Islet of Langerhans (tissue), 1 donor: Measurements from ENCODE around the gene BOC.
"Not testable (repeated sequence)": the region's sequence is repeated elsewhere in the genome, so short reads cannot be mapped to it uniquely, and the experiment has no call there.

Experiments used
- FAIRE-seq: peaks from one replicate; lab custom pipeline; 2011; peaks lifted over from hg19 to GRCh38; lab: Jason Lieb, UNC

The BOC gene, protein sequence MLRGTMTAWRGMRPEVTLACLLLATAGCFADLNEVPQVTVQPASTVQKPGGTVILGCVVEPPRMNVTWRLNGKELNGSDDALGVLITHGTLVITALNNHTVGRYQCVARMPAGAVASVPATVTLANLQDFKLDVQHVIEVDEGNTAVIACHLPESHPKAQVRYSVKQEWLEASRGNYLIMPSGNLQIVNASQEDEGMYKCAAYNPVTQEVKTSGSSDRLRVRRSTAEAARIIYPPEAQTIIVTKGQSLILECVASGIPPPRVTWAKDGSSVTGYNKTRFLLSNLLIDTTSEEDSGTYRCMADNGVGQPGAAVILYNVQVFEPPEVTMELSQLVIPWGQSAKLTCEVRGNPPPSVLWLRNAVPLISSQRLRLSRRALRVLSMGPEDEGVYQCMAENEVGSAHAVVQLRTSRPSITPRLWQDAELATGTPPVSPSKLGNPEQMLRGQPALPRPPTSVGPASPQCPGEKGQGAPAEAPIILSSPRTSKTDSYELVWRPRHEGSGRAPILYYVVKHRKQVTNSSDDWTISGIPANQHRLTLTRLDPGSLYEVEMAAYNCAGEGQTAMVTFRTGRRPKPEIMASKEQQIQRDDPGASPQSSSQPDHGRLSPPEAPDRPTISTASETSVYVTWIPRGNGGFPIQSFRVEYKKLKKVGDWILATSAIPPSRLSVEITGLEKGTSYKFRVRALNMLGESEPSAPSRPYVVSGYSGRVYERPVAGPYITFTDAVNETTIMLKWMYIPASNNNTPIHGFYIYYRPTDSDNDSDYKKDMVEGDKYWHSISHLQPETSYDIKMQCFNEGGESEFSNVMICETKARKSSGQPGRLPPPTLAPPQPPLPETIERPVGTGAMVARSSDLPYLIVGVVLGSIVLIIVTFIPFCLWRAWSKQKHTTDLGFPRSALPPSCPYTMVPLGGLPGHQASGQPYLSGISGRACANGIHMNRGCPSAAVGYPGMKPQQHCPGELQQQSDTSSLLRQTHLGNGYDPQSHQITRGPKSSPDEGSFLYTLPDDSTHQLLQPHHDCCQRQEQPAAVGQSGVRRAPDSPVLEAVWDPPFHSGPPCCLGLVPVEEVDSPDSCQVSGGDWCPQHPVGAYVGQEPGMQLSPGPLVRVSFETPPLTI

DNA sequence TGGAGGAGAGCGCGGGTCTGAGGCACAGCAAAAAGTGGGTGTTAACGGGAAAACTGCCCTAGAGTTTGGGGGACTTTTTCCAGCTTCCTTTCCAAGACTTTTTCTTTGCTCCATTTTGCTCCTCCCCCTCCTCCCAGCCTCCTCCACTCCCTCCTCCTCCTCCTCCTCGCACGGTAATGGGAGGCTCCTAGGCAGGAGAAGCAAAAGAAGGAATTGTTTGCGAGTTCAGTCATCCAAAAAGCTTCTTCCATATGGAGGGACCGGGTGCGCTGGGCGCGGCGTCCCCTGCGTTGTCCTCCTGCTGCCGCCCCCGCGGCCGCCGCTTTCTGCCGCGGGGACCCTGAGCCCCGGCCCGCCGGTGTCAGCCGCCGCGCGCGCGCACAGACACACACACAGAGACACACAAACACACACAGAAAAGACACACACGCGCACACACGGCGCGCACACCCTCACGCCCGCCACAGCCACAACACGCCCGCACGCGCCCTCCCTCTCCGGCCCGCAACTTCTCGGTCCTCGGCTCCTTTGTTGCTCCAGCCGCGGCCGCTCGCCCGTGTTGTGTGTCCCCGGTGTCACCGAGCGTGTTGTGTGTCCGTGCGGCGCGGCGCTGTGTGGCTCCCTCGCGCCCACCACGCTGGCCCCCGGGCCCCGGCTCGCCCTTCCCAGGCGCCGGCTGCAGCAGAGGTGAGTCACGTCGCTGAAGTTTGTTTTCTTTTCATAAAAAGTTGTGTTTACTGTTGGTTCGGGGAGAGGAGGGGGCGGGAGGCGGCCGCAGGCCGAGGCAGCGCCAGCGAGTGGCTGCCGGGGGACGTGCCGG lies at the start of gene BOC:
TSS of gene BOC (plus strand) at position 228 of the 820 bp plus-strand sequence. CDS start 38,246 bp downstream, outside the sequence.
- FAIRE-seq = no peak

DNA sequence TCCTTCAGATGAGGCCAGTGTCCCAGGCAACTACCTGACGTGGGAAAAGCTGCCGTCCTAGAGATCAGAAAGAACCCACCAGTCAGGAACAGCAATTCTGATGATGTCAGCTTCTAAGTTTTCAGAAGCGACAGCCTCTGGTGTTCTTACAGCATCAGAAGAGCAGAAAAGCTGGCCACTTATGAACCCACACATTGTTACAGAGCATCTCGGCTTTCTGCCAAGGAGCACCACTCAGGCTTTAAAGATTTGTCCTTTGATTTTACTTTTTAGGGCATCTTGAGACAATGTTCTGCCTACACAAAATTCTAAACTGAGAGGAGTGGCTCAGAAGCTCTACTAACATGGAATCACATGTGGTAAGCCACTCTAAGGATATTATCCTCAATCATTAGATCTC lies 49.7 kb upstream of the BOC start:
- no peak for FAIRE-seq

GRCh38 chr3:113163152-113163551 lies 48.2 kb upstream of the BOC start:
- FAIRE-seq = no peak

DNA sequence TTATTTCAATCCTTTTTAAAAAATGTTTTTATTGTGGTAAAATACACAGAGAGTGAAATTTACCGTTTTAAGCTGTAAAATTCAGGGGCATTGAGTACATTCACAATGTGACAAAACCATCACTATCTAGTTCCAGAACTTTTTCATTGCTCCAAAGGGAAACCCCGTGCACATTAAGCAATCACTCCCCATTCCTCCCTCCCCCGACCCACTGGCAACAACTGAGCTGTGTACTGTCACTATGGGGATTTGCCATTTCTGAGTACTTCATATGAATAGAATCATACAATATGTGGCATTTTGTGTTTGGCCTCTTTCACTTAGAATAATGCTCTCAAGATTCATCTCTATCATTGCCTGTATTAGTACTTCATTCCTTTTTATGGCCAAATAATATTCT lies 45.5 kb upstream of the BOC start:
- no peak for FAIRE-seq

DNA sequence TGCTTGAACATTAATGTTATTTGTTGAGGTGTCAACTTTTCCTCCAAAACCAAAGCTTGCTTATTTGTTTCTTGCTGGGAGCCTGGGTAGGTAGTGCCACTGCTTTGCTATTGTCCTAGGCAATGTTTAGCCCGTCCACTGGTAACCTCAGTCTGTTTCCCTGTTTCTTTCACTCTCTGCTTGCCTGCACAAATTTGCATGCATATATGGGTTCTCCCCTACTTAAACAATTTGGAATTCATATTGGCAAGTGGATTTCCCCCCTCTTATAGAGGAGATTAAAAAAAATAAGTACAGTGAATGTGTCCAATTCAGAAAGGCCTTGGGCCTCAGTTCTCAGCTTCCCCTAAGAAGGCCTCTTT lies 45.0 kb upstream of the BOC start:
- no peak for FAIRE-seq

- peak; percentile 85 for FAIRE-seq
These were observed 44.5 kb upstream of the BOC start for GRCh38 chr3:113166719-113167492.

- FAIRE-seq = no peak
These were observed 43.2 kb upstream of the BOC start for GRCh38 chr3:113167825-113168801.

GRCh38 chr3:113169891-113170452 lies 41.4 kb upstream of the BOC start:
- no peak for FAIRE-seq

- no peak for FAIRE-seq
These were observed 40.6 kb upstream of the BOC start for GRCh38 chr3:113170771-113171170.

- not testable (repeated sequence) for FAIRE-seq
These were observed 39.6 kb upstream of the BOC start for GRCh38 chr3:113171675-113172300.

GRCh38 chr3:113173102-113173501 lies 38.3 kb upstream of the BOC start:
- no peak for FAIRE-seq

DNA sequence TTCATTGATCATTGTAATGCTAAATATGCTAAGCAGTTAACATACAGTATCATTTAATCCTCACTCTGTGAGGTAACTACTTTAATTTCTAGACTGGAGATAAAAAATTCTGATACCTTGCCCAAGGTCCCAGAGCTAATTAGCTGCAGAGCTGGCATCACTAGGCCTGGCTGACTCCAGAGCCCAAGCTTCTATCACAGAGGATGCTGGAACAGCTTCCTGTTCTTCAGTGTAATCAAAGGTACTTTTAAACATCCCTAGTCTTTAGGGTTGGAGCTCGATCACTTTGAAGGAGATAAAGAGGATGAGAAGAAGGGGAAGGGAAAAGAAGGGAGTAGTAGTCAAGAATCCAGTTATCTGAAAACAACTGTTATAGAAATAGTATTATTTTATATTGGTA lies 37.1 kb upstream of the BOC start:
- FAIRE-seq = no peak

DNA sequence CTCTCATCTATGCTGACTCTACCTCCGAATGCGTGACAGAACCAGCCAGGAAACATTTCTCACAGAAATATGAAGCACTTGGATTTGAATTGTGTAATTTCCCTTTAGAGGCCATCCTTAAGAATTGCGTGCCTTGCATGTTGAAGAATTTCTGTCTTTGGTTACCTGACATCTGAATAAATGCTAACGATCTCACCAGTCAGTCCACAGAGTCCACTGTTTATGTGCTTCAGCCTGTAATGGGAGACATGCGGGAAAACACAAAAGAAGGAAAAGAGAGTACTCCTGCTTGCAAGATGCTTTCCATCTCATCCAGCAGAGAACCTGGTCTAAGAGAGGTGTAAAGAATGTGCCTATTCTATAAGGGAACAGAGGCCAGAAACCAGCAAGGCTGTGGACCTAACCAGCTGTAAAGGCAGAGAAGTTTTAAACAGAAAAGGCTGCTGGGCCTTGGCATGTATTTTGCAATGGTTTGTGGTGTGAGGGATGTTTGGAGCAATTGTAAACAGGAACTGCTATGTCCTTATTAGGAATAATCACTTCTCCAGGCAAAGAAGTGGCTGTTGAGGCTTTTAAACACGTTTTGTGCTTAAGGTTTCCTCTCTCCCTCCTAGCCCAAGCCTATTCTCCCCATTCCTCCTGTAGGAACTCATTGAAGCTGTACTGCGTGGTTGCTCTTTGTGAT lies 36.4 kb upstream of the BOC start:
- no peak for FAIRE-seq

GRCh38 chr3:113177526-113177925 lies 33.8 kb upstream of the BOC start:
- no peak for FAIRE-seq

DNA sequence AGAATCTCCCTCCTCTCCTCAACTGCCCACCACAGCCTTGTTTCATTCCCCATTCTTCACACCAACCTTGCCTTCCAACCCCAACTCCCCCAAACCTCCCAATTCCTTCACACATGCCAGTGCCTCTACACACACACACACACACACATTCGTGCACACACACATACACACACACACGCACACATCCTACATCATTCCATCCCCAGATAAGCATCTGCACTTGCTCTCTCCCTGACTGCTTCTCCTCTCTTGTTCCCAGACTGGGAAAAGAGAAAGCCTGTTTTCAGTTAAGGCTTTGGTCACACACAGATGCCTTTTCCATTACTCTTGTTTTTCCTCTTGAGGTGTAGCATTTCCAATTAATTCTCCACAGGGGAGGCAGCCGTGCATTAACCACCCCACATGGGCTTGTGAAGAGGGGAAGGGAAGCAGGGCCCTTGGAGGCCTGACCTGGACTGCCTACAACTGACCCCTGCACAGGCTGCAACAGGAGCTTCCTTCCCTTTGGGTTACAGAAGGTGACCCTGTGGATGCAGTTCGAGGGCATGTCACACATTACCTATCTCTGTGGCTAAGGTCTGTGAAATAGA lies 32.0 kb upstream of the BOC start:
- no peak for FAIRE-seq

DNA sequence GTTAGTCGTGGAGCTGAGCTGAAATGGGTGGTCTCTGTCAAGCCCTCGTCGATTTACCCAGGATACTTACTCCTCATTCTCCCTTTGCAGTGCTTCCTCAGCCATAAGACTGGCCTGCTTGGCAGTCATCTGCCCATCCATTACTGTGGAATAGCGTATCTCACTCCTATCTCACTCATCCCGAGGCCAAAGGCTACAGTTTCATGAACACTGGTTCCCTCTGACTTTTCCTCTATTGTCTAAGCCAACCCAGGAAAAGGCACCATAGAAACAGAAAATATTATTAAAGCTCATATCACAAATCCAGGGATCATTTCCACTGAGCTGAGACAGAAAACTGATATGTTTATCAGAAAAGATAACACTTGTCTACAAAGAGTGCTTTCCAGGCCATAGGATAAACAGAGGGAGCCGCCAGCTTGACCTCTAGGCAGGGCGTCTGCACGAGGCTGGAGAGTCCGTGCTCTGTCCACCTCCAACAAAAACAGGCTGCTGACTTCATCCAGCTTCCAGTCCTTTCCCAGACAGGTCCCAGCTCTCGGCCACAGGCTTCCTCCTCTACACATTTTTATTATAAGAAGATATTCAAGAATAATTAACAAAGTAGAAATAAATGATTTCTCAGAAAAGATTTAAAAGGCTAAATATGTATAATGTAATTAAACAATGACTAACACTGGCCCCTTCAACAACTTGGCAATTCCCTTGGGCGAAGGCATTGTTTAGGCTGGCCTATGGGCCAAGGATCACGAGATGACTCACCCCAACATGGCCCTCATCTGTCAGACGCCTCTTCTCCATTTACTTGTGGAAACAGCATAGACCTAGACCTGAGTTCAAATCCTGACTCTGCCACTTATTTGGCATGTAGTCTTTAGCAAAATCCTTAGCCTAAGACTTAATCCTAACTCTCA lies 27.4 kb upstream of the BOC start:
- no peak for FAIRE-seq

DNA sequence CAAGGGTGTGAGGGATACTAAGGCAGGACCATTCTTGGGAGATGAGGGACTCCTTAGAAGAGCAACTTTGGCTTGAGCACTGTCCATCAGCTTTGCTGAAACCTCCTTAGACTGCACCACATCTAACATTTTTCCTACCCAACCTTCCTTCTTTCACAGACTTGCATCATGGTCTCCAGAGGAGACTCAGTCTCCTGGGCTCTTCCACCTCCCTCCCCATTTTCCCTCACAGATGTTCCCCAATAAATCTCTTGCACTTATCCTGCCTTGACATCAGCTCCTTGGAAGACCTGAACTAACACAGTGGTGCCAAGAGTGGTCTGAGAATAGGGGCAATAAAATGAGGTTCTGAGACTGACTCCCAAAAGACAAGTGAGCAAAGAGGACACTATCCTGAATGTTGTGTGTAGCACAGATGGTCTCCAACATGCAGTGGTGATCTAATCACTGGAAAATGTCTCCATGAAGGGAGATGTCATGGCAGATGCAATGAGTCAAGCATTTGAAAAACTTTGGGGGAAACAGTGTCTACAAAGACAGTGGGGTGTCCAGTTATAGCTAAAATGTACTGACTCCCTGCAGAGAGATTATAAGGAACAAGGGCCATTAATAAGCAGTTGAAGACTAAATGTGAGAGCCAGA lies 26.0 kb upstream of the BOC start:
- no peak for FAIRE-seq
